BJ (cell line): ENCODE results near the gene CEMIP2. TPM values are rescaled to one million over a fixed set of nuclear protein-coding genes. Genes with fewer than 3 reads are reported as not detected.

Experiments used
- CTCF ChIA-PET: fragments of 350-600 bp; formaldehyde crosslinking; extraction: SDS; loops from one replicate; lab custom pipeline; 2021; ENCODE audit warnings: antibody characterized with exemption, inconsistent platforms; lab: Yijun Ruan, JAX
- POLR2A ChIA-PET: fragments of 300-600 bp; sonication (Branson Sonifier 250); formaldehyde crosslinking; extraction: SDS; loops from one replicate; lab custom pipeline; 2021; ENCODE audit warnings: antibody characterized with exemption; lab: Charles Lee
- DNase-seq: peaks from one replicate; pipeline ENCODE4 v3.0.0-alpha.2; 2011; ENCODE audit warnings: low read depth
- H3K27me3 ChIP-seq: 2 replicates; pipeline ENCODE4 v1.6.0; 2011; ENCODE audit warnings: low read length; ENCODE audit not compliant: control insufficient read depth, insufficient read depth
- H3K36me3 ChIP-seq: 2 replicates; pipeline ENCODE4 v1.5.1; 2011; ENCODE audit warnings: low read length; ENCODE audit not compliant: control insufficient read depth, insufficient read depth
- H3K4me3 ChIP-seq: 2 replicates; pipeline ENCODE4 v1.5.1; 2011; ENCODE audit warnings: low read depth, mild to moderate bottlenecking, control low read depth, low read length
- CTCF ChIP-seq: IDR thresholded peaks from 2 replicates; pipeline ENCODE4 v1.5.1; 2011; ENCODE audit warnings: low read depth, mild to moderate bottlenecking, control low read depth, inconsistent platforms, low read length, moderate library complexity; ENCODE audit not compliant: insufficient read depth
- polyA plus RNA-seq: library from polyadenylated mRNA; depleted of rRNA; stranded (reverse); fragments of >200 nt; gene quantifications from 2 replicates; pipeline ENCODE4 v1.2.3, GENCODE V29; 2011

The CEMIP2 gene
- polyA plus RNA-seq, 1 experiment = 120 TPM

GRCh38 chr9:71683598-71684235 is 84.6 kb downstream of the CEMIP2 start:
- Histone ChIP-seq H3K27me3 (no peaks in the 10 kb centered on the region), H3K4me3 (no peak overlapping the region), H3K36me3 (peaks cover 3% of the 10 kb centered on the region)
- TF ChIP-seq CTCF = peak; percentile 72
- ChIA-PET CTCF (interaction anchor here (0.8 to 3.3 kb wide), 8 partner anchors 10 to 398 kb away, joined by 3 to 22 read pairs (median 4); partner anchors contain the start of gene CEMIP2), POLR2A (interaction anchor here (0.7 kb wide), 1 partner anchor 81 kb away, joined by 3 read pairs; no protein-coding TSS in a partner anchor)
- DNase-seq = no peak

GRCh38 chr9:71681708-71682272 is 86.5 kb downstream of the CEMIP2 start:
- ChIA-PET CTCF (interaction anchor here (0.6 to 3.3 kb wide), 6 partner anchors 10 to 1038 kb away, joined by 3 to 22 read pairs (median 4); partner anchors contain the start of gene CEMIP2), POLR2A (interaction anchor here (0.6 to 1.1 kb wide), 2 partner anchors 81 to 248 kb away, joined by 3 to 5 read pairs; no protein-coding TSS in a partner anchor)
- H3K4me3 ChIP-seq = no peak overlapping the region
- no peak for DNase-seq
- no peaks in the 10 kb centered on the region for H3K27me3 ChIP-seq
- H3K36me3 ChIP-seq = no peaks in the 10 kb centered on the region
- TF ChIP-seq CTCF = no peak

GRCh38 chr9:71681104-71681707 is 87.1 kb downstream of the CEMIP2 start:
- no peak for TF ChIP-seq CTCF
- CTCF ChIA-PET = interaction anchor here (0.8 to 3.3 kb wide), 6 partner anchors 11 to 96 kb away, joined by 3 to 22 read pairs (median 3); partner anchors contain the start of gene CEMIP2
- Histone ChIP-seq H3K4me3 (no peak overlapping the region), H3K36me3 (no peaks in the 10 kb centered on the region), H3K27me3 (no peaks in the 10 kb centered on the region)
- POLR2A ChIA-PET = interaction anchor here (0.6 to 1.1 kb wide), 3 partner anchors 12 to 249 kb away, joined by 3 to 5 read pairs (median 4); no protein-coding TSS in a partner anchor
- DNase-seq = no peak

DNA sequence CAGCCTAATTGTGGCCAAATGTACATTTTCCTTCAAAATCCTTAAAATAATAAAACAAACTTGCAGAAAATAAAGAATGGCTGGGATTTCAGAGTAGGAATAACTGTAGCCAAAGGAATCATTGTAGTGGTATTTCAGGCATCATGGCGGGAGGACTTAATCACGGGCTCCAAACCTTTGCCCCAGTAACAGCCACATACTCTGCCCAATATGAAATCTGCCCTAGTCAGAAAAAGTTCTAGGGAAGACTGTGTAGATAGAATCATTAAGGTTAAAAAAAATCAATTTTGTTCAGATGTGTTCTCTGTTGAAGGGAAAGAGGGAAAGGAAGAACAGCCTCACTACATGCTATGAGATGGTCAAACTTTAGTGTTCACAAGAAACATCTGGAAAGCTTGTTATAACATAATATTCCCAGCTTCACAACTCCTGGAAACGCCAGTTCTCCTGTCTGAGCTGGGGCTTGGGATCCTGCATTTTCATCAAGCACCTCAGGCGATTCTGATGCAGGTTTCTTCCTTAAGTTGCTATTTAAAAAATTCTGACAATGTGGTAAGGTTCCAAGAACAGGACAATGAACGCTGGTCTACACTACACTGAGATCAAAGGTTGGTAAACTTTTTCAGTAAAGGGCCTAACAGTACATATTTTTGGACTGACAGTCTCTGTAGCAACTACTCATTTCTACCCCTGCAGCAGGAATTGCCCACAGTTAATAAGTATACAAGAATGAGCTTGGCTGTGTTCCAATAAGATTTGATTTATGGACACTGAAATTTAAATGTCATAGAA is 87.9 kb downstream of the CEMIP2 start:
- no peak for TF ChIP-seq CTCF
- Histone ChIP-seq H3K27me3 (no peaks in the 10 kb centered on the region), H3K36me3 (no peaks in the 10 kb centered on the region), H3K4me3 (no peak overlapping the region)
- ChIA-PET CTCF (interaction anchor here (0.8 to 2.7 kb wide), 7 partner anchors 12 to 395 kb away, joined by 3 to 12 read pairs (median 3); no protein-coding TSS in a partner anchor), POLR2A (interaction anchor here (1.1 kb wide), 2 partner anchors 11 to 250 kb away, joined by 3 to 4 read pairs; no protein-coding TSS in a partner anchor)
- no peak for DNase-seq
